Stimulated activated naive CD8-positive, alpha-beta T cell treated with anti-CD3 and anti-CD28 coated beads, Interleukin-15, Interleukin-2, amounts not matched to agents 100 ng/mL and 50 ng/mL, for 24 hours (primary cell): ENCODE measurements around the gene MANSC1.
A peak's percentile ranks its signal among the peaks of the same experiment; 100 is the strongest.

Experiments
- H3K27ac Mint-ChIP-seq: one replicate; pipeline ENCODE4 v1.8.0; 2021; ENCODE audit warnings: mild to moderate bottlenecking, mixed read lengths
- H3K27me3 Mint-ChIP-seq: one replicate; pipeline ENCODE4 v1.8.0; 2021; ENCODE audit warnings: mixed read lengths
- H3K36me3 Mint-ChIP-seq: one replicate; pipeline ENCODE4 v1.8.0; 2021; ENCODE audit warnings: low read depth, mixed read lengths
- H3K4me1 Mint-ChIP-seq: one replicate; pipeline ENCODE4 v1.8.0; 2021; ENCODE audit warnings: low read depth, mixed read lengths
- H3K4me3 Mint-ChIP-seq: one replicate; pipeline ENCODE4 v1.8.0; 2021; ENCODE audit warnings: mild to moderate bottlenecking, mixed read lengths
- H3K9me3 Mint-ChIP-seq: one replicate; pipeline ENCODE4 v1.8.0; 2021; ENCODE audit warnings: mixed read lengths

The MANSC1 gene

DNA sequence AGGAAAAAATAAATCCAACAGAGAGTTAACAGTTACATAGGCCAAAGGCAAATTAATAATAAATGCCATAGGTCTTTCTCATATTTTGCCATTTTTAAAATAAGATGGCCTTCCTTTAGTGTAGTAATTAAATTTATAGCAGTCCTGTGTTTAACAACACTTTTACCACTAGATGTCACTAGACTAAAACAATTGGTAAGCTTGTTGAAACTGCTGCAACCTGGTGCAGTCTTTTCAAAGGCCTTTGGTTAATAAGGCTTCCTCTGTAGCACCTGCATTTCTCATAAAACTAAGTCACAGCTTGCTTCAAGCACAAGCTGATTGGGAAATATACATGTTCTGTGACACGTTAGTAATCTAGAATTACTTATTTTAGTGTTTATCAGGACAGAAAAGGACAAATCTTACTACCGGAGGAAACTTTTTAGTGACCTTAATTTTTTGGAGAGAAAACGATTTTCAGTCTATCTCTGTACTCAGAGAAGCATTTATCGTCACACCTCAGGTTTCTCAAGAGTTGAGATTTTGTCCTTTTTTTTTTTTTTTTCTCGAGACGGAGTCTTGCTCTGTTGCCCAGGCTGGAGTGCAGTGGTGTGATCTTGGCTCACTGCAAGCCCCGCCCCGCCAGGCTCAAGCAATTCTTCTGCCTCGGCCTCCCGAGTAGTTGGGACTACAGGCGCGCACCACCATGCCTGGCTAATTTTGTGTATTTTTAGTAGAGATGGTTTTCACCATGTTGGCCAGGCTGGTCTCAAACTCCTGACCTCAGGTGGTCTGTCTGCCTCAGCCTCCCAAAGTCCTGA is 26.8 kb upstream of the MANSC1 start:
- Mint-ChIP-seq H3K27me3 (no peaks in the 10 kb centered on the region), H3K36me3 (peaks cover 48% of the 10 kb centered on the region), H3K27ac (peak overlapping the region; percentile 15), H3K9me3 (peaks cover 7% of the 10 kb centered on the region), H3K4me1 (peaks cover 44% of the 10 kb centered on the region), H3K4me3 (no peak overlapping the region)

DNA sequence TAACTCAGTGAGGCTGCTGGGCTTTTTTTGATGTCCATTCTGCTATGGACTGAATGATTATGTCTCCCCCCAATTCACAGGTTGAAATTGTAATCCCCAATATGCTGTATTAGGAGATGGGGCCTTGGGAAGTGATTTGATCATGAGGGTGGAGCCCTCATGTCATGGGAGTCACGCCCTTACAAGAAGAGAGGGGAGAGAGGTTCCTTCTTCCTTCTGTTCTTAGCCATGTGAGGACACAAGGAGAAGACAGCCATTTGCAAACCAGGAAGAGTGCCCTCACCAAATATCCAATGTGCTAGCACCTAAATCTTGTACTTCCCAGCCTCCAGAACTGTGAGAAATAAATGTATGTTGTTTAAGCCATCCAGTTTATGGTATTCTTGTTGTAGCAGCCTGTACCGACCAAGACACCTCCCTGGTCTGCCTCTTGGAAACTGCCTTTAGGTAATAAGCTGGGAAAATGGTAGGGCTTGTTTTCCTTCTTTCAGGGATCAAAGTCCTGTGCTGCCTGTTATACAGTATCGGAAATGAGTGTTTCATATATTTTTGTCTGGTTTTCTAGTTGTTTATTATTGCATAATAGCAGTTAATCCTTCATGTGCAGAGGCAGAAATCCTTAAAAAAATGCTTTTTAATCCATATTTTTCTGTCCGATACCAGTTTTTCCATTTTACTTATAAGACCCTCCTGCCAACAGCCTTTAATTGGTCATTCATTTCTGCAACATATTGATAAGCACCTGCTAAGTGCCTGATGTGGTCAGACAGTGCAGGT is 23.1 kb upstream of the MANSC1 start:
- peaks cover 52% of the 10 kb centered on the region for H3K36me3 Mint-ChIP-seq
- no peak overlapping the region for H3K27ac Mint-ChIP-seq

GRCh38 chr12:12367482-12367998 is 17.5 kb upstream of the MANSC1 start:
- H3K36me3 Mint-ChIP-seq, result peaks cover 62% of the 10 kb centered on the region
- H3K4me1 Mint-ChIP-seq, result peaks cover 51% of the 10 kb centered on the region
- peak overlapping the region; percentile 40 for H3K27ac Mint-ChIP-seq
- H3K4me3 Mint-ChIP-seq, result no peak overlapping the region
- no peaks in the 10 kb centered on the region for H3K27me3 Mint-ChIP-seq
- H3K9me3 Mint-ChIP-seq, result no peaks in the 10 kb centered on the region

More for the DNA sequence above, 23.1 kb upstream of the MANSC1 start:
- H3K4me3 Mint-ChIP-seq, result no peak overlapping the region
- no peaks in the 10 kb centered on the region for H3K27me3 Mint-ChIP-seq
- peaks cover 26% of the 10 kb centered on the region for H3K4me1 Mint-ChIP-seq
- no peaks in the 10 kb centered on the region for H3K9me3 Mint-ChIP-seq

DNA sequence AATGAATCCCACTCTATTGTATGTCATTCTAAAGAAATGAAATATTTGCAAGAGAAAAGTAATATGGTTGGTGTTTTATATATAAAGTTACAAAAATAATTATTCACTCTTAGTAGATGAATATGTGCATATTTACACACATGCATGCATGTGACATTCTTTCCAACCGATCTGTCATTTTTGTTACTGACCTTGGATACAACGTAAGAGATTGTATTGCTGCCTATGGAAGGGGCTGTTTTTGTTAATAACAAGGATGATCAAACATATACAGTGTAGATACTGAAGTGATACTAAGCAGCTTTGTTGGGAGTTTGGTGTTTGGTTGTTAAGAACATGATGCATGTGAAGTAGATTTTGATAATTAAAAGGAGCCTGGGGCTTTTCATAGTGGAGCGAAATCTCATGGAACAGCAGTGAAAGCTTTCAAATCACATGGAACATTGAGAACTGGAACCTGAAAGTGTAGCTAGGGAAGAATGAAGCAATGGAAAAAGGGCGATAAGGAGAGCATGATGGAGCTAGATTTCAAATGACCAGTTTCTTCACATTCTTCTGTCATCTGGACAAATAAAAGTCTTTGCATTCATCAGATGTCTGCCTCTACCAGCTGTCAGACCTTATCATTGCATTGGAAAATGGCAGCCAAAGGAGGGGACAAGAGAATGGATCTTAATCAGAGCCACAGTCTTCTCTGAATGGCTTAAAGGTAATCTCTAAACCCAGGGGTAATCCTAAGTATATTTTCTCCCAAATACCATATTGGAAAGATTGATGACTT is 16.8 kb upstream of the MANSC1 start:
- peaks cover 52% of the 10 kb centered on the region for H3K4me1 Mint-ChIP-seq
- H3K9me3 Mint-ChIP-seq, result no peaks in the 10 kb centered on the region
- H3K27me3 Mint-ChIP-seq, result no peaks in the 10 kb centered on the region
- H3K27ac Mint-ChIP-seq, result peak overlapping the region; percentile 10
- H3K36me3 Mint-ChIP-seq, result peaks cover 63% of the 10 kb centered on the region
- no peak overlapping the region for H3K4me3 Mint-ChIP-seq

- Mint-ChIP-seq H3K4me3 (no peak overlapping the region), H3K4me1 (peaks cover 61% of the 10 kb centered on the region), H3K27me3 (no peaks in the 10 kb centered on the region), H3K27ac (no peak overlapping the region), H3K9me3 (no peaks in the 10 kb centered on the region), H3K36me3 (peaks cover 65% of the 10 kb centered on the region)
These were observed 15.9 kb upstream of the MANSC1 start for GRCh38 chr12:12365931-12366431.

- no peaks in the 10 kb centered on the region for H3K27me3 Mint-ChIP-seq
- no peak overlapping the region for H3K27ac Mint-ChIP-seq
- no peaks in the 10 kb centered on the region for H3K9me3 Mint-ChIP-seq
- peaks cover 61% of the 10 kb centered on the region for H3K36me3 Mint-ChIP-seq
- H3K4me3 Mint-ChIP-seq, result no peak overlapping the region
- peaks cover 61% of the 10 kb centered on the region for H3K4me1 Mint-ChIP-seq
These were observed 15.4 kb upstream of the MANSC1 start for GRCh38 chr12:12365446-12365802.

DNA sequence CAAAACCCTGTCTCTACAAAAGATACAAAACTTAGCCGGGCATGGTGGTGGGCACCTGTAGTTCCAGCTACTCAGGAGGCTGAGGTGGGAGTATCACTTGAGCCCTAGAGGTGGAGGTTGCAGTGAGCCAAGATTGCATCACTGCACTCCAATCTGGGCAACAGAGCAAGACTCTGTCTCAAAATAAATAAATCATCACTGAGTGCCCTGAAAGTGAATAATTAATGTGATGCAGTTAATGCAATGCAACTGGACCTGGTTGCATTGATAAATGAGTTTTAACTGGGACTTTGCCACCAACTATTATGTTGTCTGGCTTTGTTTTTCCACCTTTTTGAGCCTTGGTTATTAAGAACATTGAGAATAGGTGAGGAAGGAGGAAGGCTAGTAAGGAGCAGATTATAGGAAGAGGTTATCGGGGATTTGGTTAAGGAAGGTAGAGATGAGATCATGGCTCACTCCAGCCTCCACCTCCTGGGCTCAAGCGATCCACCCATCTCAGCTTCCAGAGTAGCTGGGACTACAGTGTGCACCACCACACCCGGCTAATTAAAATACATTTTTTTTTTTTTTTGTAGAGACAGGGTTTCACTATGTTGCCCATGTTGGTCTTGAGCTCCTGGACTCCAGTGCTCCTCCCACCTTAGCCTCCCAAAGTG is 14.9 kb upstream of the MANSC1 start:
- Mint-ChIP-seq H3K27me3 (no peaks in the 10 kb centered on the region), H3K9me3 (no peaks in the 10 kb centered on the region), H3K4me1 (peaks cover 58% of the 10 kb centered on the region), H3K4me3 (no peak overlapping the region), H3K36me3 (peaks cover 57% of the 10 kb centered on the region), H3K27ac (no peak overlapping the region)

DNA sequence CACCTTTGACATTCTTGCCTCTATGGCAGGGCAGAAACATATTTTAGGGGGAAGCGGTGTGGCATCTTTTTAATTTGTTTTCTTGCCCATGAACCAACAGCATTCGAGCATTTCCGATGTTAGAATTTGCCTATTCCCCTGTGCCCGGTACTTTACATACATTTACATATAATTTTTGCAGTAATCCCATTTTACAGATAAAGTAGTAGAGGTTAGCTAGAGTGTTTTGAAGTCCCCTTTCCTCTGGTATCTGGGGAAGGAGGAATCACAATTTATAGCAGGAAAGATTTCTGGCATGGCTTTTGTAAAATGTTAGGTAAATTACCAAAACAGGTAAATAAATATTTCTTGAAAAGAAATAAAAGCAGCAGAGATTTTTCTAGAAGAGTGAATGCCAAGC is 8.5 kb upstream of the MANSC1 start:
- H3K9me3 Mint-ChIP-seq, result no peaks in the 10 kb centered on the region
- peaks cover 17% of the 10 kb centered on the region for H3K36me3 Mint-ChIP-seq
- H3K27me3 Mint-ChIP-seq, result no peaks in the 10 kb centered on the region
- H3K4me3 Mint-ChIP-seq, result peak overlapping the region; percentile 95
- H3K27ac Mint-ChIP-seq, result peak overlapping the region; percentile 97
- peaks cover 47% of the 10 kb centered on the region for H3K4me1 Mint-ChIP-seq

GRCh38 chr12:12357719-12358461 is 7.8 kb upstream of the MANSC1 start:
- Mint-ChIP-seq H3K27me3 (no peaks in the 10 kb centered on the region), H3K27ac (peak overlapping the region; percentile 97), H3K9me3 (no peaks in the 10 kb centered on the region), H3K4me1 (peaks cover 47% of the 10 kb centered on the region), H3K4me3 (peak overlapping the region; percentile 95), H3K36me3 (peaks cover 15% of the 10 kb centered on the region)

- Mint-ChIP-seq H3K4me3 (peak within 1 kb of the TSS; percentile 95), H3K9me3 (no peaks in the 10 kb centered on the region), H3K27me3 (no peaks in the 10 kb centered on the region), H3K27ac (peak within 1 kb of the TSS; percentile 97), H3K4me1 (peaks cover 47% of the 10 kb centered on the region), H3K36me3 (peaks cover 11% of the 10 kb centered on the region)
These were observed 7.1 kb upstream of the MANSC1 start, which contains the start of gene BORCS5 for GRCh38 chr12:12356896-12357718. Gene BORCS5, plus strand, starts transcription at chr12:12357078. Its CDS starts 374 bp downstream, at chr12:12357452.

- H3K27me3 Mint-ChIP-seq, result no peaks in the 10 kb centered on the region
- H3K27ac Mint-ChIP-seq, result peak overlapping the region; percentile 97
- peaks cover 5% of the 10 kb centered on the region for H3K36me3 Mint-ChIP-seq
- no peaks in the 10 kb centered on the region for H3K9me3 Mint-ChIP-seq
- H3K4me3 Mint-ChIP-seq, result peak overlapping the region; percentile 95
- peaks cover 42% of the 10 kb centered on the region for H3K4me1 Mint-ChIP-seq
These were observed 6.4 kb upstream of the MANSC1 start for GRCh38 chr12:12356467-12356895.

DNA sequence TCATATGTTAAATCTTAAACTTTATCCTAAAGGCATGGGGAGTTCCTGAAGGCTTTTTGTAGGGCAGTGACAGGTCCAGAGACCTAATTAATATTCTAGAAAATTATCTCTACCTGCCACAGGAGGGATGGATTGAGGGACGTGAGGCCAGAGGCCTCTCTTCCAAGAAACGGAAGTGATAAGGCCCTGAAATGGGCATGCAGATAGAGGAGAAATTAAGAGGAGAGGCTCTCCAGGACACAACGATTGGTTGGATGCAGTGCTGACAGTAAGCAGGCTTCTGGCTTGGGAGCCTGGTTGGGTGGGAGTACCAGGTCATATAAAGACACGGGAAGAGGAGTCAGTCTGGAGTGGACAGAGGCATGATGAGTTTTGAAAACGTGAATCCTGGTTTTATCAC is 3.8 kb upstream of the MANSC1 start:
- H3K9me3 Mint-ChIP-seq, result no peaks in the 10 kb centered on the region
- peaks cover 44% of the 10 kb centered on the region for H3K4me1 Mint-ChIP-seq
- no peak overlapping the region for H3K4me3 Mint-ChIP-seq
- no peaks in the 10 kb centered on the region for H3K27me3 Mint-ChIP-seq
- no peaks in the 10 kb centered on the region for H3K36me3 Mint-ChIP-seq
- H3K27ac Mint-ChIP-seq, result no peak overlapping the region

DNA sequence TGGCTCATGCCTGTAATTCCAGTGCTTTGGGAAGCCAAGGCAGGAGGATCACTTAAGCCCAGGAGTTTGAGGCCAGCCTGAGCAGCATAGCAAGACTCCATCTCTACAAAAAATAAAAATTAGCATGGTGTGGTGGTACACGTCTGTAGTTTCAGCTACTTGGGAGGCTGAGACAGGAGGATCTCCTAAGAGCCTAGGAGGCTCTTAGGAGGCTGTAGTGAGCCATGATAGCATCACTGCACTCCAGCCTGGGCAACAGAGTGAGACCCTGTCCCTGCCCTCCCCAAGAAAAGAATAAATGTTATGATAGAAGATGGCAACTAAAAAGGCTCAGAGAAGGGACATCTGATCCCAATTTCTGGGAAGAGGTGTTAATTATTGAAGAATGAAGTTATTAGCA is 3.2 kb upstream of the MANSC1 start:
- Mint-ChIP-seq H3K4me1 (peaks cover 39% of the 10 kb centered on the region), H3K4me3 (no peak overlapping the region), H3K27ac (no peak overlapping the region), H3K27me3 (no peaks in the 10 kb centered on the region), H3K9me3 (no peaks in the 10 kb centered on the region), H3K36me3 (no peaks in the 10 kb centered on the region)
